Breast epithelium (tissue), 4 donors: ENCODE measurements around the gene VAC14. TPM values are rescaled to one million over a fixed set of nuclear protein-coding genes. Genes with fewer than 3 reads are reported as not detected.

ENCODE experiments used
- DNase-seq, 2 donors: peaks; one replicate each; pipeline ENCODE4 v3.0.0-alpha.2; 2019; ENCODE audit warnings: low spot score in 2 of 2
- H3K27ac ChIP-seq, 2 donors: fragments of 200-600 bp; sonication (generic) in 1 of 2; one replicate each; pipeline ENCODE4 v1.5.1; 2016 to 2019; ENCODE audit warnings: mild to moderate bottlenecking in 1 of 2
- H3K27me3 ChIP-seq, 2 donors: fragments of 200-600 bp; sonication (generic) in 1 of 2; one replicate each; pipeline versions ENCODE4 v1.5.1 to v1.6.0; 2017 to 2019; ENCODE audit warnings: control low read depth in 1 of 2, mild to moderate bottlenecking in 1 of 2
- H3K36me3 ChIP-seq: fragments of 200-600 bp; one replicate; pipeline ENCODE4 v1.5.1; 2019
- H3K4me1 ChIP-seq, 2 donors: fragments of 200-600 bp; sonication (generic); one replicate each; pipeline ENCODE4 v1.5.1; 2016 to 2019; ENCODE audit warnings: control low read depth in 1 of 2
- H3K4me3 ChIP-seq, 3 donors: fragments of 200-600 bp; sonication (generic); 1 replicate in 2 of 3; 2 replicates in 1 of 3; pipeline ENCODE4 v1.5.1; 2016 to 2019; ENCODE audit warnings: mild to moderate bottlenecking in 3 of 3, moderate library complexity in 2 of 3
- H3K9me3 ChIP-seq, 2 donors: fragments of 200-600 bp; sonication (generic) in 1 of 2; one replicate each; pipeline ENCODE4 v1.5.1; 2016 to 2019; ENCODE audit warnings: control low read depth in 1 of 2
- POLR2A ChIP-seq: fragments of 450-650 bp; IDR thresholded peaks from one replicate; pipeline ENCODE4 v1.6.1; 2016; ENCODE audit warnings: antibody characterized with exemption, mild to moderate bottlenecking, moderate library complexity
- POLR2AphosphoS5 ChIP-seq, 3 donors: sonication (generic); formaldehyde crosslinking; IDR thresholded peaks; one replicate each; pipeline ENCODE4 v1.6.1; 2017; ENCODE audit warnings: antibody characterized with exemption in 3 of 3
- intact Hi-C: fragments of 100-400 bp; cut with DNase I; formaldehyde crosslinking; loops from one replicate; pipeline ENCODE4 v1.15.1; 2023; ENCODE audit warnings: low total_unique reads
- total RNA-seq, 3 donors: library from RNA; depleted of rRNA; stranded (reverse); fragments of >200 nt; gene quantifications; one replicate each; pipeline ENCODE4 v1.1.0, GENCODE V29; 2016
- TF ChIP-seq, protein P1 (sequence below), 3 donors: fragments of 450-650 bp; IDR thresholded peaks; one replicate each; pipeline ENCODE4 v1.5.1; 2016 to 2017; ENCODE audit warnings: antibody characterized with exemption in 3 of 3, mild to moderate bottlenecking in 3 of 3, moderate library complexity in 3 of 3

The VAC14 gene
- total RNA-seq, 3 donors from 2014 or later, result 26.7 to 29.4 (median 28.5) TPM

DNA sequence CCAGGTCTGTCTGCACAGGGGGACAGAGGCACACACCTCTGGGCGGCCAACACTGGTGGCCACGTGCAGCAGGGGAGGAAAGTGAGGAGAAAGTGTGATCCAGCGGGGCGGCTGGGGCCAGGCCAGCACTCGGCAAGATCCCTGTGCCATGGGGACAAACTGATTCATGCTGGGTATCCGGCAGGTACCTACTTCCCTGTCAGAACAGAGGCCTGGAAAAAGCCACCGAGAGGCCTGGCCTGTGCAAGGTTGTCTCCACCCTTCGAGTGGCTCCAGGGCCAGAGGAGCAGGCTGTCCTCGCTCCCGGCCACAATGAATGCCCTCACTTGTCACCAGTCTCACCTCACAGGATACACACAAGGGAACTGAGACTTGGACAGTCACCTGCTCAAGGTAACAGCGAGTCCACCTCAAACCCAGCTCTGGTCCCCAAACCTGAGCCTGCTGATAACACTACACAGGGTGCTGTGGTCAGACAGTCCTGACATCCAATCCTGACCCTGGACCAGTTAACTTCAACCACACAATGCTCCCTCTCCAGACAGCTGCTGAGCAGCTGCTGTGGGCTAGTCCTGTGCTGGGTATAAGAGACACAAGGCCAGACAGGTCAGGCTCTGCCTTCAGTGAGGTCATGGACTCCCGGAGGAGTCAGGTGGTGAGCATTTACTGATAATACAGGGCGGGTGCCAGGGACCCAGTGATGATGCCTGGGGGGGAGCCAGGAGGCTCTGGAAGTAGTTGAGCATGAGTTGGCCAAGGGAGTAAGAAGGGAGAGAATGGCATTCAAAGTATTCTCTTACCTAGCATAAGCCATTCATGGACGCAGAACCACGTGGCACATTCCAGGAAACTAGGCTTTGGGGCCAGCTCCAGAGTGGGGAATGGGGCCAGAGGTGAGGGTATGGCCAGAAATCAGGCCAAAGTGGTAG lies 53.0 kb downstream of the VAC14 start:
- Histone ChIP-seq H3K4me1 (peaks cover 23 to 38% of the 10 kb centered on the region in 2 donors), H3K36me3 (no peaks in the 10 kb centered on the region), H3K27ac (peak overlapping the region; percentile 82 to 93), H3K27me3 (no peaks in the 10 kb centered on the region), H3K4me3 (no peak overlapping the region), H3K9me3 (no peaks in the 10 kb centered on the region)
- TF ChIP-seq, protein P1, sequence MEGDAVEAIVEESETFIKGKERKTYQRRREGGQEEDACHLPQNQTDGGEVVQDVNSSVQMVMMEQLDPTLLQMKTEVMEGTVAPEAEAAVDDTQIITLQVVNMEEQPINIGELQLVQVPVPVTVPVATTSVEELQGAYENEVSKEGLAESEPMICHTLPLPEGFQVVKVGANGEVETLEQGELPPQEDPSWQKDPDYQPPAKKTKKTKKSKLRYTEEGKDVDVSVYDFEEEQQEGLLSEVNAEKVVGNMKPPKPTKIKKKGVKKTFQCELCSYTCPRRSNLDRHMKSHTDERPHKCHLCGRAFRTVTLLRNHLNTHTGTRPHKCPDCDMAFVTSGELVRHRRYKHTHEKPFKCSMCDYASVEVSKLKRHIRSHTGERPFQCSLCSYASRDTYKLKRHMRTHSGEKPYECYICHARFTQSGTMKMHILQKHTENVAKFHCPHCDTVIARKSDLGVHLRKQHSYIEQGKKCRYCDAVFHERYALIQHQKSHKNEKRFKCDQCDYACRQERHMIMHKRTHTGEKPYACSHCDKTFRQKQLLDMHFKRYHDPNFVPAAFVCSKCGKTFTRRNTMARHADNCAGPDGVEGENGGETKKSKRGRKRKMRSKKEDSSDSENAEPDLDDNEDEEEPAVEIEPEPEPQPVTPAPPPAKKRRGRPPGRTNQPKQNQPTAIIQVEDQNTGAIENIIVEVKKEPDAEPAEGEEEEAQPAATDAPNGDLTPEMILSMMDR (IDR thresholded peaks at IDR 0.05), result no peak
- TF ChIP-seq POLR2AphosphoS5 (IDR thresholded peaks at IDR 0.05) (no peak), POLR2A (no peak)
- DNase-seq, result peak in 1 of 2 donors; percentile 56
- intact Hi-C loops, result no loop called here

DNA sequence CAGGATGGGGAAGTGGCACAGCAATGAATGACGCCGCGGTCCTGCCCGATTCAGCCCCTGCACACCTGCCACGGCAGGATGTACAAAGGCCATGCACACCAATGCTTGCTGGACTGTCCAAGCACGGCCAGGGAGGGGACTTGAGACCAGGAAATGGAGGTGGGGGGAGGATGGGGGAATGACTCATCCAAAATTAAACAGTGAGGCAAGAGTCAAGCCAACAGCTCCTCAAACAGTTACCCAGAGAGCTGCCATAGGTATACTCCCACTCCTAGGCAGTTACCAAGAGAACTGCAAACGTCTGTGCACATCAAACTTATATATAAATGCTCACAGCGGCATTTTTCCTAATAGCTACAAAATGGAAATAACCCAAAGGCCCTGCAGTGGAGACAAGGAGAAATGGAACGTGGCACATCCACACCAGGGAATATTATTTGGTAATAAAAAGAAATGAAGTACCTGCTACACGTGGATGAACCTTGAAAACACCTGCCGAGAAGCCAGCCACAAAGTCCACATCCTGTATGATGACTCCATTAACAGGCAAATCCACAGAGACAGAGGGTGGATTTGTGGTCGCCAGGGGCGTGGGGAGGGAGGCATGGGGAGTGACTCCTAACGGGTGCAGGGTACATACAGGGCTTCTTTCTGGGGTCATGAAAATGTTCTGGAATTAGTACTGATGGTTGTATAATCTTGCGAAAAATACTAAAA lies 54.1 kb downstream of the VAC14 start:
- H3K9me3 ChIP-seq, result no peaks in the 10 kb centered on the region
- H3K4me1 ChIP-seq, result peaks cover 23 to 38% of the 10 kb centered on the region in 2 donors
- H3K27ac ChIP-seq, result peak overlapping the region; percentile 82 to 93
- TF ChIP-seq, protein P1 (IDR thresholded peaks at IDR 0.05), result no peak
- TF ChIP-seq POLR2AphosphoS5 (IDR thresholded peaks at IDR 0.05), result peak; percentile 16 to 67 (median 24)
- H3K4me3 ChIP-seq, result peak overlapping the region in 1 of 3 donors; percentile 34
- H3K36me3 ChIP-seq, result no peaks in the 10 kb centered on the region
- peak; percentile 74 to 75 for DNase-seq
- H3K27me3 ChIP-seq, result no peaks in the 10 kb centered on the region
- intact Hi-C loops, result no loop called here

DNA sequence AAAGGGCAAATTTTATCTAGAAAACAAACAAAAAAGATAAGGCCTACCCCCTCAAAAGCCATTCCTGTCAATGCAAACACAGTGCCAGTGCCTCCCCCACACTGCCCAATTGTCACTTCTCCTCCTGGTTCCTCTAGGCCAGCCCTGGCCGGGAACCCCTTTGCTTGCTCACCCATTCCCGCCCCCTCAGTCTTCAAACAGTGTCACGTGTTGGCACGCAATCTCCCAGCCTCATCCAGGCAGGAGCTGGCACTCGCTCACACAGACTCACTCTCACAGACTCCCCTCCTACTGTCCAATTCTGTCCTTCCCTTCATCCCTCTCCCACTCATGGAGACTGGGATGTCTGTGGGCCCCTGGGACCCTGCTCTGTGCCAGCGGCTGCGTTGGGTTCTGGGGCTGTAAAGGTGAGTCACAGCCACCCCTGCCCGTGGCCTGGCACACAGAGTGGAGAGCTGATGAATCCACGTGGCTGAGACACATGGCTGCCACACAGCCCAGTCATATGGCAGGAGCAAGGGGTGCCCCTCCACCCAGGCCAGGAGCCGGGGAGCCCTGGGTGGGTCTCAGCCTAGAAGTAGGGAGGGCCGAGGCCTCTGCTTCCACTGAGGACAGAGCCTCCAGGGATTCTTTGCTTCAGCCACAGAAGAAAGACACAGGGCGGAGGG lies 54.8 kb downstream of the VAC14 start:
- Histone ChIP-seq H3K4me3 (peak overlapping the region in 1 of 3 donors; percentile 34), H3K9me3 (no peaks in the 10 kb centered on the region), H3K36me3 (no peaks in the 10 kb centered on the region), H3K27me3 (no peaks in the 10 kb centered on the region), H3K27ac (peak overlapping the region; percentile 82 to 93), H3K4me1 (peaks cover 23 to 39% of the 10 kb centered on the region in 2 donors)
- TF ChIP-seq, protein P1 (IDR thresholded peaks at IDR 0.05), result no peak
- TF ChIP-seq POLR2A (no peak), POLR2AphosphoS5 (IDR thresholded peaks at IDR 0.05) (peak in 2 of 3 donors; percentile 5 to 71)
- peak; percentile 67 to 80 for DNase-seq
- intact Hi-C loops, result no loop called here

DNA sequence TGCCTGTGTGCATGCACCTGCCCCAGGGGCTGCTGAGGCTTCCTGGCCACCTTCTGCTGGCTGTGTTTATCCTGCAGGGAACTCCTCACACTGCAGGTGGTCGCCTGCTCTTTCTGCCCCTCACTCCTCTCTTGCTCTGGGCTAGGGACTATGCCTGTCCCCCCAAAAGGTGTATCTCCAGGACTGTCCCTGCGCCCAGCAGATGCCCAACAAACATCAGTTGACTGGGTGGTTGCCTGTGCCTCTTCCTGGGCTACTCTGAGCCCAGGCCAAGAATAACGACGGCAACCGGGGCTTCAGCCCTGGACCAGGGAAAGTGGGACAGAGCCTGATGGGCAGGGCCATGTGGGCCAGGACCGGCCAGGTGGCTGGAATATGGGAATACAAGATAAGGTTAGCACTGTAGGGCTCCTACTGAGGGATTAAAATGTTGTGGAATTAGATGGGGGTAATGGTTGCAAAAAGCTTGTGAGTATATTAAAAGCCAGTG lies 55.4 kb downstream of the VAC14 start:
- no peaks in the 10 kb centered on the region for H3K36me3 ChIP-seq
- DNase-seq, result no peak
- intact Hi-C loops, result no loop called here
- H3K9me3 ChIP-seq, result no peaks in the 10 kb centered on the region
- H3K27me3 ChIP-seq, result no peaks in the 10 kb centered on the region
- no peak overlapping the region for H3K4me3 ChIP-seq
- TF ChIP-seq POLR2AphosphoS5 (IDR thresholded peaks at IDR 0.05) (no peak), POLR2A (no peak)
- TF ChIP-seq, protein P1 (IDR thresholded peaks at IDR 0.05), result no peak
- H3K27ac ChIP-seq, result peak overlapping the region; percentile 82 to 93
- peaks cover 21 to 42% of the 10 kb centered on the region in 2 donors for H3K4me1 ChIP-seq
